NCI-H774 (cell line): ENCODE data around the gene MAPK8IP1.
"Not testable (repeated sequence)": the region's sequence is repeated elsewhere in the genome, so short reads cannot be mapped to it uniquely, and the experiment has no call there.

Experiments
- DNase-seq: peaks from one replicate; lab custom pipeline; 2025; lab: John Stamatoyannopoulos, UW

Gene MAPK8IP1

DNA sequence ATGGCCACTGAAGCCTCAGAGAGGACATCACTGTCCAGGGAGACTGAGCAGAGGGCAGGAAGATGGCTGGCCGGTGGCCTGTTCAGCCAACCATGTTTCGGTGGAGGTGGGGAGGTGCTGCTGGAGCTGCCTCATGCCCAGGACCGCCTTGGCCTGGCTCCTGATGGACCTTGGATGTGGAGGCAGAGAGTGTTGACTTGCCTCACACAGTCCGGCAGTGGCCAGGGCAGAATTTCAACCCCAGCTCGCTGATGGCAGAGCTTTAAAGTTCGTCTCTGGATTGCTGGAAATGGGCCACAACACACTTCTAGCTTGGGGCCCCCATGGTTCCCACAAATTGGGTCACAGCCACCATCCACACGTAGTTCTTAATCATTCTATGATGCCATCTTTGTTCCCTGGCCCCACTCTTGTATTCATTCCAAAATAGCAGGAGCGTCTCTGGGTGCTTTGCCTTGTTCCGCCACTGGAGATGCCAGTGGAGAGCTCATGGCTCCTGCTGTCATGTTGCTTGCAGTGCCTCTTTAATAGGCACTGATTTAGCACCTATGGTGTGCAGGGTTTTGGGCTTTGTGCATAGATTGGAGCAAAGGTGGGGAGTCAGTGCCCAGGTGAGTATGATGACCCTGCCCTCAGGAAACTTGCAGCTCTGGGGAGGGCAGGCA lies 5.6 kb downstream of the MAPK8IP1 start:
- DNase-seq: no peak

DNA sequence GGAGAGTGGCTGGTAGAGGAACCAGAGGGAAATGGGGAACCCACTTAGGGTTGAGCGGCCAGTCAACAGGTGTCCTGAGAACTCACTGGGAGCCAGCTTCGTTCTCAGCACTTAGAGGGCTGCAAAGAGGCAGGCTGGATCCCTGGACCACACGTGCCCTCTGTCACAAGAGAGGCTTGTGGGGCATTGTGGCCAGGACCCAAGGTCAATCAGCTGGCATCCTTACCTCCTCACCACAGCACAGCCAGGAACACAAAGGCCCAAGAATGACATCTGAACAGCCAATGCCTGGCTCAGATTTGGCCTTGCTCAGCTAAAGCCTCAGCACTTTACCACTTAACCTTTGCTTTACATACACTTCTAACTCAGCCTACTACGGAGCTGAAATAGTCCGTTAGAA lies 7.4 kb downstream of the MAPK8IP1 start:
- DNase-seq: no peak

DNA sequence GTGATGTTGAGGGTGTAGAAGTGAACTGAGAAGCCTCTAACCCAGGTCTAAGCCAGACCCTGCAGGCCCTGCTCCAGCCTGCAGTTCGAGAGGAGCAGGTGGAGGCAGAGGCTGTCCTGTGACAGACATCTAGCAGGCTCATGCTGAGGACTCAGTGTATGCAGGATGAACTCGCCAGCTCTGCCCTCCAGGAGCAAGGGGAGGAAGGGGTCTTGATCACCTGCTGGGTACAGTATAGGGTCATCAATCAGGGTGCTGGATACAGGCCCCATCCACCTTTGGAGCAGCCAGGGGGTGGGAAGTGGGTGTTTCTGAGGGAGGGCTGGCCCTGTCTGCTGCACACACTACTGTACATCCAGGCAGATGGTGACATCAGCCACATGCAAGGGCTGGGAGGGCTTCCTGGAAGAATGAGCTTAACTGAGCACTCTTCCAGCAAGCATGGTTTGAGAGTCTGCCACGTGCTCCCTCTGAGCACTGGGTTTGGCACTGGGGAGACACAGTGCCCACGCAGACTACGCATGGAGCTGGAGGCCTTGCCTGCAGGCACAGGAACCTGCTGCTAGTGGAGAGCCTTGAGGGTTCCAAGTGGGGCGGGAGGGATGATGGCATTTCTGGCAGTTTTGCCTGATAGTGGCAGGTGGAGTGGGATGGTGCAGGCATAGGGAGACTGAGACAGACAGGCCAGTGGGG lies 9.2 kb downstream of the MAPK8IP1 start:
- DNase-seq: no peak

DNA sequence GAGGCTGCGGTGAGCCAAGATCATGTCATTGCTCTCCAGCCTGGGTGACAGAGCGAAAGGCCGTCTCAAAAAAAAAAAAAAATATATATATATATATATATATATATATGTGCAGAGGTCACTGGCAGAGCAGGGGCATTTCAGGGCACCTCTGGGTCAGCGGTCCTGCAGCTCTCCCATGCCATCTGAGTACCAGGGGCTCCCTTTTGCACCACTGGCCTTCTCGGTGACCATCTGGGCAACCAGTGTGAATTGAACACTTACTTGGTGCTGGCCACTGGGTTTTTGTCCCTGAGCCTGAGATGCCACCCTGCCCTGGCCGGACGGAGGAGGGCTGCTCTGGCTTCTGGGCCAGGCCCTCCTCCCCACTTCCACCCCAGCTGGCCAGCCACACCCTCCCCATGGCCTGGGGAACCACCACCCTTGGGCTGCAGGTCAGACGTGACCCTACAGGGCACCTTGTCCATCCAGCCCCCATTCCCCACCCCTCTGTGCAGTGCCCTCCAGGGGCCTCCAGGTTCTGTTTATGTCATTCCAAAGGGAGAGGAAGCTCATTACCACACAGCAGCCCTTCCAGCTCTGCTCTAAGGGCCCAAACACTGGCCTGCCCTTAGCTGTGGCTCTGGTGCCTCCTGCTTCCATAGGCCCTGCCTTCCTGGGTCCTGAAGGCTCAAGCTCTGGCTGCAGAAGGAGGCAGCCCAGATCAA lies 10.3 kb downstream of the MAPK8IP1 start:
- DNase-seq: no peak

DNA sequence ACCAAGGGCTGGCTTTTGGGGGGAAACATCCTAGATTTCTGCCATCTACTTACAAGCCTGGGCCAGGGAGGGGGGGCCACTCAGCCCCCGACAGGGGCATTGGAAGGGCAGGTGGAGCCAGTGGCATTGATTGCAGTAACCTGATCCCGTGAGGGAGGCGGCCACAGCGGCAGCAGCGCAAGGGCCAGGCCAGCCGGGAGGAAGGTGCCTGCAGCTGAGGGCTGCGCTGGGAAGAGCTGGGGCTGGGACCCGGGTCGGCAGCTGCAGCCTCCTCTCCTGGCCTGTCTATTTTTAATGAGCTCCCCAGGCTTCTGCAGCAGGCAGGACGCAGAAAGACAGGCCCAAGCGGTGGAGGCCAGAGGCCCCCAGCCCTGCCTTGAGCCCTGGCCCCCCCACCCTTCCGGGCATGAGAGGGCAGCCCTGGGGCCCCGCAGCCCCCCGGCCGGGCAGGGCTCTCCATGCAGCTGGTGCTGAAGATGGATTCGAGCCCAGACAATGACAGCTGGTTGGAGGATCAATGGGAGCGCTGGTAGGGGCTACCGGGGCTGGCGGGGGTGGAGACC lies 11.1 kb downstream of the MAPK8IP1 start:
- peak; percentile 75 for DNase-seq

DNA sequence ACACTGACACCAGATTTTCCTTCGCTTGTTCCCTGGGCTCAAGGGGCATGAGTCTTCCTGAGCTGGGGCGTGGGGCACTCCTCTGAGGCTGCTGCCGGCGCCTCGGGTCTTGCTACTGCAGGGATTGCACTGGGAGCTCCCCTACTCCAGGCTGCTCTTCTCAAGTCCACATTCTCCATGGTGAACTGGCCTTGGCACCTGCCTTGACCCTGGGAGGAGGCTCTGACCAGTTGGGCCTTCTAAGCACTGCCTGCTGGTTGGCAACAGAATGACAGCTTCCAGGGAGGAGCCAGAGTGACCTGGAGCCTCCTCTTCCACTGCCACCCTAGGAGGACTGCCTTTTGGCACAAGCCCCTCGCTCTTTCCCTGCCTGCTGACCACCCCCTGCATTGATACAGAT lies 12.1 kb downstream of the MAPK8IP1 start:
- no peak for DNase-seq

DNA sequence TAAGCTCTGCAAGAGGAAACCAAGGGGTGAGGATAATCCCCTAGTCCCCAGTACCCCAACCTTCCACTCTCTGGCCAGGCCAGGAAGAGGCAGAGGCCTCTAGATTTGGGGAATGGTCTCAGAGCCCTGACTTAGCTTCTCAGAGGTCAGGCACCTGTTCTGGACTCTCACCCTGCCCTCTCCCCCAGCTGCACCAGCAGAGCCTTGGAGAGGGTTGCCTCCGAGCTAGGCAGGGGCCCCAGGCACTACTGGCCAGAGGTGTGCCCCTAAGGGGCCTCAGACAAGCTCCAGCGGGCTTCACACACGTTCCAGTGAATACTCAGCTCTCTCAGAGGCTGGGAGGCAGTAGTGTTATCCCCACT lies 13.6 kb downstream of the MAPK8IP1 start:
- no peak for DNase-seq

DNA sequence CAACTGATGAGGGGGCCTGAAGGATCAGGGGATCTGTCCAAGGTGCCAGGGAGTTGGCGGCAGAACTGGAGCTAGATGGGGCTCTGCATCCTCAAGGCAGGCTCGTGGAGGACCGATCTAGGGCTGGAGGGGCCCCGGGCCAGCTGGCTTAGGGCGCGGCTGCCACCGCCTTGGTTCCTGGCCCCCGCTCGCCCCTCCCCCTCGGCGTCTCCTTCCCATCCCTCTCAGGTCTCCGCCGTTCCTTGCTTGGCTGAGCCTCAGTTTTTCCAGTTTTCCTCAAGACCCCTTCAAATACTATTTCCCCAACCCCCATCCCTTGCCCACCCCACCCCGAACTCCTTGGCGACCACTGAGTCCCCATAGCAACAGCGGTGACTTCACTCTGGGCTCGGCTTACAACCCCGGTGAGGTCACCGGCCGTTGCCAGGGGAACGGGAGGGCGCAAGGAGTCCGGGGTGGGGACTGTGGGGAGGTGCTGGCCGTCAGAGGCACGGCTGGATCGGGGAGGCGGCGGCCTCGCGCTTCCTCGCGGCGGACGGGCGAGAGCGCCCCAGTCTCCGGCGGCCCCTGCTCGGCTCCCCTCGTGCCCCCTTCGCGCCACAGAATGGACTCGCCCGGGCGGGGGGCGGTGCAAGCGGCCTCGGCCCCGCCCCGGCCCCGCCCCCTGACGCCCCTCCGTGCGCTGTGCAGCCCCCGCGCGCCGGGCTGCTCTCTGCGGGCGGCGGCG lies 14.2 kb downstream of the MAPK8IP1 start:
- DNase-seq: peak; percentile 89

DNA sequence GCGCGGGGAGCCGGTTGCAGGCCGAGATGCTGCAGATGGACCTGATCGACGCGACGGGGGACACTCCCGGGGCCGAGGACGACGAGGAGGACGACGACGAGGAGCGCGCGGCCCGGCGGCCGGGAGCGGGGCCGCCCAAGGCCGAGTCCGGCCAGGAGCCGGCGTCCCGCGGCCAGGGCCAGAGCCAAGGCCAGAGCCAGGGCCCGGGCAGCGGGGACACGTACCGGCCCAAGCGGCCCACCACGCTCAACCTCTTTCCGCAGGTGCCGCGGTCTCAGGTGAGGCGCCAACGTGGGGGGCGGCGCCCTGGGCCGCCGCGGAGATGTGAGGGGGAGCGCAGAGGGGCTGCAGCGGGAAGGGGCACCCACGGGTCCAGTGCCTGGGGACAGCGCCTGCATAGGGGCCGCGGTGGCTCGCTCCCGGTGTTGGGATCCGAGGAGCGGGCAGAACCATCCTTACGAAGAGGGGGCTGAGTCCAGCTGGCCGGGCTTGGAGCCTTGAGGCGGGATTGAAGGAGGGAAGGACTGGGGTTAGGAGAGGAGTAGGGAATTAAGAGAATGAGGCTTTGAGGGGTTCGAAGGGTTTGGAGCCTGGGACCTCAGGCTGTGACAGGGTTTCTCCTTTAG lies 14.8 kb downstream of the MAPK8IP1 start:
- not testable (repeated sequence) for DNase-seq

DNA sequence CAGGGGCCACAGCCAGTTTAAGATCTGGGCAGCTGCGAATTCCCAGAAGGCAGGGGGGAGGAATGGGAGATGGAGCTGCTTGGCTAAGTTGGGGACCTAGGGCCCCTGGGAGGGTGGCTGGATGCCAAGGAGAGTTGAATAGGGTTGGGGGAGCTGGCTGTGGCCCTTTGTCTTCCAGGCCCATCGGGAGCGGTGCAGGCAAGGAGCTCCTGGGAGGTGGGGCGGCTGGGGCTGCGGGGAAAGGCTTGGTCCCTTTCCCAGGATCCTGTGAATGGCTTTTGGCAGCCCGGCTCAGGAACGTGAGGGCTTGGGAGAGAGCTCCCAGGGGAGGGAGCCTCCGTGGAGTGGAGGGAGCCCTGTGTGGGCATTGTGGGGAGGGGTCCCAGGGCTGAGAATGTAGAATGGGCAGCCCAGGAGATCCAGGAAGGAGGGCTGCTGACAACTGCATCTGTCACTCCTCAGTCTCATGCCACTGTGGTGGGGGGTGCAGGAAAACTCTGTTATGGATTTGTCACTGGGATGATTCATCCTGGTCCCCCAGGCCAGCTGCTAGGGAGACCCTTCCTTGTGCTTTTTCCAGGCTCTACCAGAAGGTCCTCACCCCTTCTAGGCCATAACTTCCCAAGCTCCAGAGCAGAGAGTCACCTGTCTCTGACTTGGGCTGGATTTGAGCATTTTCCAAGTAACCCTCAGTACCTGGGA lies 15.6 kb downstream of the MAPK8IP1 start:
- DNase-seq: no peak

DNA sequence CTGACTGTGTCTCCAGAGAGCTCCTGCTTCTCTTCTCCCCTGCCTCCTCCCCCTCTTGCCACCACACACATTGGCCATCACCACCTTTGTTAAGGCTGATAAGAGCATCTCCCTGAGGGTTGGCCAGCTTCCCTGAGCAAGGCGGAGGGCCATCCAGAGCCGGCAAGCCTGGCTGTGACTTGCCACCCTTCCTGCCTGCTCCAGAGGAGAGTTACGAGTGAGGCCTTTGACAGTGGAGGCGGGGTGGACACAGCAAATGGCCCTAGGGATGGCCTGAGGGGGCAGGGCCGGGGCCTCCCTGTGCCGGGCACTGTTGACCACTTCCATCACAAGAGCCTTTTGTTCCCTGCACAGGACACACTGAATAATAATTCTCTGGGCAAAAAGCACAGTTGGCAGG lies 16.2 kb downstream of the MAPK8IP1 start:
- no peak for DNase-seq

DNA sequence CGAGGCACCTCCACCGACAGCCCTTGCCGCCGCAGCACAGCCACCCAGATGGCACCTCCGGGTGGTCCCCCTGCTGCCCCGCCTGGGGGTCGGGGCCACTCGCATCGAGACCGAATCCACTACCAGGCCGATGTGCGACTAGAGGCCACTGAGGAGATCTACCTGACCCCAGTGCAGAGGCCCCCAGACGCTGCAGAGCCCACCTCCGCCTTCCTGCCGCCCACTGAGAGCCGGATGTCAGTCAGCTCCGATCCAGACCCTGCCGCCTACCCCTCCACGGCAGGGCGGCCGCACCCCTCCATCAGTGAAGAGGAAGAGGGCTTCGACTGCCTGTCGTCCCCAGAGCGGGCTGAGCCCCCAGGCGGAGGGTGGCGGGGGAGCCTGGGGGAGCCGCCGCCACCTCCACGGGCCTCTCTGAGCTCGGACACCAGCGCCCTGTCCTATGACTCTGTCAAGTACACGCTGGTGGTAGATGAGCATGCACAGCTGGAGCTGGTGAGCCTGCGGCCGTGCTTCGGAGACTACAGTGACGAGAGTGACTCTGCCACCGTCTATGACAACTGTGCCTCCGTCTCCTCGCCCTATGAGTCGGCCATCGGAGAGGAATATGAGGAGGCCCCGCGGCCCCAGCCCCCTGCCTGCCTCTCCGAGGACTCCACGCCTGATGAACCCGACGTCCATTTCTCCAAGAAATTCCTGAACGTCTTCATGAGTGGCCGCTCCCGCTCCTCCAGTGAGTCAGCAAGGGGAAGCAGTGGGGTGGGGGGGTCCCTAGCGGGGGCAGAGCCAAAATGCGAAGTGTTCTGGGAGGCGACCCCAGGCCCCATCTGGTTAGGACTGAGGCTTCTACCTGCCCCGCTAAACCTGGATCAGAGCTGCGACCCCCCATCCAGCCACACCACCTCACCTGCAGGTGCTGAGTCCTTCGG lies 17.3 kb downstream of the MAPK8IP1 start:
- DNase-seq: no peak

DNA sequence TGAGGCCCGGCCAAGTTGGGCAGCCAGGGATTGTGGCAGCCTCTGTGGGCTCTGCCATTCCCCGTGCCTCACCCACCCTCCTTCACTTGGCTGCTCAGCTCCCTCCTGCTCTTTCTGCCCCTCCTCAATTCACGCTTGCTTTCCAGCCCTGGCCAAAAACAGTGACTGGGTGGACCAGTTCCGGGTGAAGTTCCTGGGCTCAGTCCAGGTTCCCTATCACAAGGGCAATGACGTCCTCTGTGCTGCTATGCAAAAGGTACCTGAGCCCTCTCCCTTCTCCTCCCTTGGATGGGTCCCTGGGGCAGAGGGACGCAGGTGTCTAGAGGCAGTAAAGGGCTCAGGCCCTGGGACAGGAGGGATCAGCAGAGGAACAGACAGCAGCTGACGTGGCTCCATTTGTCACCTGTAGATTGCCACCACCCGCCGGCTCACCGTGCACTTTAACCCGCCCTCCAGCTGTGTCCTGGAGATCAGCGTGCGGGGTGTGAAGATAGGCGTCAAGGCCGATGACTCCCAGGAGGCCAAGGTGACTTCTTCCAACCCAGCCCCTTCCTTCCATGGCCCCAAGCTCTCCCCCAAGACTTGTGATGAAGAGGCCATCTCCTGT lies 19.0 kb downstream of the MAPK8IP1 start:
- no peak for DNase-seq

DNA sequence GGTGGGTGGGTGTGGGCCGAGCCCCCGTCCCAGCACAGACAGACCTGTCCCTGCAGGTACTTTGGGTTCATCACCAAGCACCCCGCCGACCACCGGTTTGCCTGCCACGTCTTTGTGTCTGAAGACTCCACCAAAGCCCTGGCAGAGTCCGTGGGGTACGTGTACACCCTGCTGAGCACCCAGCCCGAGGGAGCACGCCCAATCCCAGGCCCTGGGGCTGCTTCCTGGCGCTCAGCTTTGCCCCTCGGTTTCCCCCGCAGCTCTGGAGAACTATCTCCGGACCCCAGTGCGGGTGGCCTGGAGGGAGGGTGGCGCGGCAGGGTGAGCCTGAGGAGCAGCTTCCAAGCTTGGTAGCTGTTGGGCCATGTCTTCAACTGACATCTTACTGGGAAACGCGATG lies 19.6 kb downstream of the MAPK8IP1 start:
- no peak for DNase-seq

DNA sequence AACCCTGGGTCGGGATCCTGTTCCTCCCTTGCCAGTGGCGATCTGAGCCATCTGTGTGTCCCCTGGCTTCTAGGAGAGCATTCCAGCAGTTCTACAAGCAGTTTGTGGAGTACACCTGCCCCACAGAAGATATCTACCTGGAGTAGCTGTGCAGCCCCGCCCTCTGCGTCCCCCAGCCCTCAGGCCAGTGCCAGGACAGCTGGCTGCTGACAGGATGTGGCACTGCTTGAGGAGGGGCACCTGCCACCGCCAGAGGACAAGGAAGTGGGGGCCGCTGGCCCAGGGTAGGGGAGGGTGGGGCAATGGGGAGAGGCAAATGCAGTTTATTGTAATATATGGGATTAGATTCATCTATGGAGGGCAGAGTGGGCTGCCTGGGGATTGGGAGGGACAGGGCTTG lies 20.1 kb downstream of the MAPK8IP1 start:
- DNase-seq: not testable (repeated sequence)

DNA sequence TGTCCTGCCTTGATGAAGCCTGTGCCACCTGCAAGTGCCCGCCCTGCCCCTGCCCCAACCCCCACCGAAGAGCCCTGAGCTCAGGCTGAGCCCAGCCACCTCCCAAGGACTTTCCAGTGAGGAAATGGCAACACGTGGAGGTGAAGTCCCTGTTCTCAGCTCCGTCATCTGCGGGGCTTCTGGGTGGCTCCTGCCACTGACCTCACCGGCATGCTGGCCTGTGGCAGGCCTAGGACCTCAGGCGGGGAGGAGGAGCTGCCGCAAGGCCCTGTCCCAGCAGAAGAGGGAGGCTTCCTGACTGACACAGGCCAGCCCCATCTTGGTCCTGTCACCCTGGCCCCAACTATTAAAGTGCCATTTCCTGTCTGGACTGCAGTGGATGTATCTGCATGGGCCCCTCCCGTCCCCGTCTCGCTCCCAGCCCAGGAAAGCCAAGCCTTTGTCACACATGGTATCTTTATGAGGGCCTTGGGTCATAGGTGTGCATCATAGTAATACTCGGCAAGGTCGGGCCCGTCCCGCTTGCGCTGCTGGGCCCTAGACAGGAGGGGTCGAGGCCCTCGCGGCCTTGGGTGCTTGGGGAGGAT lies 20.7 kb downstream of the MAPK8IP1 start:
- no peak for DNase-seq

DNA sequence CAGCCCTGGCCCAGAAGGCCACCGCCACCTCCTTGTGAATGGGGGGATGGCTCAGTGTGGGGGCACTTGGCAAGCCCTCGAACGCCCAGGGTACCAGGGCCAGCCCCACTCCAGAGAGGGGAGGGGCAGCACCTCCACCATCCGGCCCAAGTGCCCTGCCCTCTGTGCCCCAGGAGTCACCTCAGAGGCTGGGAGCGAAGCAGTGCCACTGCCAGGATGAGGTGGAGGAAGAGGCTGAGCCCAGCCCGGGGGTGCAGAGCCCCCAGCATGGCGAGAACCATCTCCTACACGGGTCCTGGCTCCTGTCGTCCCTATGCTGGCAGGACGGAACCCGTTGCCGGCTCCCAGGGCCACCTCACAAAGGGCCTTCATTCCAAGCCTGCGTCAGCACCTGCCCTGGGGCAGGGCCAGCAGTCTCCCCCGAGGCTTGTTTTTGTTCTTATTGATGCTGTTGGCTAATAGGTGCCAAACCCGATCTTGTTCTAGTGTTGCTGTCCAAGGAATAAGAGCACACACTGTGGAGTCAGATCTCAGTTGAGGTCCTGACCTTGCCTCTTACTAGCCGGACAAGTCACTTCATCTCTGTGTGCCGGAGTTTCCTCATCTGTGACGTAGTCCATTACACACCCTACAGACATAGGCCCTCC lies 21.6 kb downstream of the MAPK8IP1 start, which contains the start of gene FREY1:
Gene FREY1 (minus strand): TSS at position 307 of the 647 bp plus-strand sequence. CDS start 26 bp downstream, at position 281.
- no peak for DNase-seq

DNA sequence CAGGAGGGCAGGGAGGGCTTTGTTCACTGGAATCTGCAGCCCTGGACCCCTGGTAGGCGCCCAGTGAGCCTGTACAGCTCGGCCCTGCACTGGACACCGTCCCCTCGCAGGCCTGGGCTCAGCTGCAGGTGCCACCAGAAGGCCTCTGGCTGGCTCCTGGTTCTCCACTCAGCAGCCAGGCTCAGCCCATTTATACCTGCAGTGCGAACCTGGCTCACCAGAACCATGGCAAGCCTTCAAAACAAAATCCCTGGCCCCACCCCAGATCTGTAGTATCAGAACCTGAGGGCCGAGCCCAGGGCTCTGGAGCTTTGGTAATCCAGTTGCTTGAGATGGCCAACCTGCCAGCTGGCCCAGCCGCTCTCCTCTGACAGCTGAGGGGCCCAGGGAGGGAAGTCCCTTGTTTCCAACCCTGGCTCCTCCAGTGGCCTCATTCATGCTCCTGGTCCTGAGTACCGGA lies 22.5 kb downstream of the MAPK8IP1 start:
- no peak for DNase-seq
